ENCODE data around the gene LRRC8D.

- TF ChIP-seq CTCF (IDR thresholded peaks at IDR 0.05) (no peak), POLR2AphosphoS5 (IDR thresholded peaks at IDR 0.05) (no peak), POLR2A (IDR thresholded peaks at IDR 0.05) (no peak)
Observed at GRCh38 chr1:89939059-89939570, 118.3 kb downstream of the LRRC8D start.
